H1 (cell line): Measurements from ENCODE around the gene SCYL3. TPM values are rescaled to one million over a fixed set of nuclear protein-coding genes. Genes with fewer than 3 reads are reported as not detected.

Source experiments
- BCL11A ChIP-seq, 2 experiments: IDR thresholded peaks; one replicate each; pipeline ENCODE4 v1.6.1; 2011; ENCODE audit warnings: low read depth in 2 of 2, low read length in 2 of 2, mild to moderate bottlenecking in 2 of 2
- CTBP2 ChIP-seq: IDR thresholded peaks from 2 replicates; pipeline ENCODE4 v1.7.0; 2011; ENCODE audit warnings: borderline replicate concordance, mild to moderate bottlenecking, moderate library complexity, mixed read lengths, low read length; ENCODE audit not compliant: insufficient read depth, insufficient read length
- JUN ChIP-seq: IDR thresholded peaks from 2 replicates; pipeline ENCODE4 v1.6.1; 2011; ENCODE audit warnings: low read depth, mild to moderate bottlenecking, improper control_type of control experiment, low read length
- JUND ChIP-seq: IDR thresholded peaks from 2 replicates; pipeline ENCODE4 v1.6.1; 2011; ENCODE audit warnings: mild to moderate bottlenecking, improper control_type of control experiment, low read length
- PHF8 ChIP-seq: fragments of 200-600 bp; sonication (generic); conservative IDR thresholded peaks from 2 replicates; pipeline ENCODE4 v1.7.1; 2012; ENCODE audit warnings: low read depth, mild to moderate bottlenecking, inconsistent platforms, low read length, moderate library complexity
- TEAD4 ChIP-seq: IDR thresholded peaks from 2 replicates; pipeline ENCODE4 v1.6.1; 2012; ENCODE audit warnings: low read depth, low read length, inconsistent platforms, mixed read lengths
- polyA plus RNA-seq, 7 experiments: library from polyadenylated mRNA; depleted of rRNA in 3 of 7; stranded (reverse) in 5 of 7; unstranded in 2 of 7; fragments of >200 nt in 5 of 7; fragments of 200-250 nt in 2 of 7; gene quantifications; 1 replicate in 5 of 7; 2 replicates in 1 of 7; 4 replicates in 1 of 7; pipeline versions ENCODE4 v1.2.1 to v1.2.3, GENCODE V29; 2011 to 2013; ENCODE audit warnings: missing spikeins in 2 of 7, mixed read lengths in 2 of 7
- total RNA-seq: library from RNA; stranded (reverse); fragmentation: NEBNext Ultra II Directional; extraction: Animal tissue kit (Norgen Biotek cat#: 25700); gene quantifications from 2 replicates; pipeline ENCODE4 v1.2.1, GENCODE V29; 2021
- TF ChIP-seq, protein P1 (sequence below): IDR thresholded peaks from 2 replicates; pipeline ENCODE4 v1.6.1; 2011; ENCODE audit warnings: low read length, improper control_type of control experiment

Gene SCYL3
- total and polyA plus RNA-seq, 2 of the 8 experiments (the other 6 are each of a cell fraction or from before 2014, with no cell fraction given), result 2.7 to 5.3 TPM

GRCh38 chr1:169859001-169859400 lies 34.7 kb downstream of the SCYL3 start (continued):
- TF ChIP-seq BCL11A (IDR thresholded peaks at IDR 0.05; ENCODE audit: low read depth in 2 of 2, low read length in 2 of 2) (no peak), JUN (no peak), PHF8 (no peak), TEAD4 (no peak), CTBP2 (no peak), JUND (no peak)
- TF ChIP-seq, protein P1, sequence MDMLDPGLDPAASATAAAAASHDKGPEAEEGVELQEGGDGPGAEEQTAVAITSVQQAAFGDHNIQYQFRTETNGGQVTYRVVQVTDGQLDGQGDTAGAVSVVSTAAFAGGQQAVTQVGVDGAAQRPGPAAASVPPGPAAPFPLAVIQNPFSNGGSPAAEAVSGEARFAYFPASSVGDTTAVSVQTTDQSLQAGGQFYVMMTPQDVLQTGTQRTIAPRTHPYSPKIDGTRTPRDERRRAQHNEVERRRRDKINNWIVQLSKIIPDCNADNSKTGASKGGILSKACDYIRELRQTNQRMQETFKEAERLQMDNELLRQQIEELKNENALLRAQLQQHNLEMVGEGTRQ, result no peak
